GM12878 (cell line): ENCODE data around the gene LY6G5B. TPM values are rescaled to one million over a fixed set of nuclear protein-coding genes. Genes with fewer than 3 reads are reported as not detected.

Experiments used
- ATAC-seq: fragments of 200-7000 bp; cut with Tn5 transposase; 3 replicates; pipeline ENCODE4 v1.9.1; 2020; ENCODE audit warnings: mild to moderate bottlenecking, moderate library complexity
- BruUV-seq: library from RNA; stranded (reverse); fragments of 400-500 nt; replicated peaks from 2 replicates; lab custom pipeline; 2021; lab: Mats Ljungman, UMichigan
- CTCF ChIA-PET: fragments of 300-600 bp; sonication (Branson Sonifier 250); formaldehyde crosslinking; extraction: SDS; loops from one replicate; lab custom pipeline; 2021; ENCODE audit warnings: inconsistent platforms; lab: Yijun Ruan, JAX
- POLR2A ChIA-PET: fragments of 350-600 bp; formaldehyde crosslinking; extraction: SDS; loops from one replicate; lab custom pipeline; 2021; ENCODE audit warnings: inconsistent platforms; lab: Charles Lee
- RAD21 ChIA-PET: fragments of 300-600 bp; sonication (Branson Sonifier 250); formaldehyde crosslinking; loops from one replicate; lab custom pipeline; 2023; ENCODE audit warnings: antibody characterized with exemption; ENCODE audit not compliant: unreplicated experiment; lab: Charles Lee
- SMC1A ChIA-PET: fragments of 300-600 bp; sonication (Branson Sonifier 250); formaldehyde crosslinking; loops from one replicate; lab custom pipeline; 2023; ENCODE audit not compliant: unreplicated experiment, uncharacterized antibody; lab: Charles Lee
- DNase-seq: peaks from one replicate; pipeline ENCODE4 v3.0.0-alpha.2; 2011; ENCODE audit warnings: low read depth, low spot score
- FAIRE-seq: peaks from 3 replicates; lab custom pipeline; 2011; peaks lifted over from hg19 to GRCh38; lab: Jason Lieb, UNC
- H2AFZ ChIP-seq: 2 replicates; pipeline ENCODE4 v1.6.0; 2011; ENCODE audit warnings: low read depth, low read length, control low read depth; ENCODE audit not compliant: control insufficient read depth
- H3K27ac ChIP-seq: 2 replicates; pipeline ENCODE4 v1.5.1; 2011; ENCODE audit warnings: control low read depth; ENCODE audit not compliant: control insufficient read depth, insufficient read depth
- H3K27me3 ChIP-seq, 2 experiments: replicated peaks in 1 of 2; 2 replicates each; pipeline versions ENCODE4 v1.6.0 to v1.6.1; 2011; ENCODE audit warnings: low read length in 1 of 2; ENCODE audit not compliant: control insufficient read depth in 2 of 2, insufficient read depth in 2 of 2
- H3K36me3 ChIP-seq, 2 experiments: 2 replicates each; pipeline ENCODE4 v1.5.1; 2011; ENCODE audit warnings: low read length in 1 of 2; ENCODE audit not compliant: control insufficient read depth in 2 of 2, insufficient read depth in 2 of 2
- H3K4me1 ChIP-seq: 2 replicates; pipeline ENCODE4 v1.6.1; 2011; ENCODE audit warnings: mild to moderate bottlenecking, low read length, moderate library complexity, mixed read lengths; ENCODE audit not compliant: control insufficient read depth, insufficient read depth
- H3K4me2 ChIP-seq: 2 replicates; pipeline ENCODE4 v1.6.0; 2011; ENCODE audit warnings: control low read depth; ENCODE audit not compliant: control insufficient read depth, insufficient read depth
- H3K4me3 ChIP-seq: fragments of 200-600 bp; sonication (generic); 2 replicates; pipeline ENCODE4 v1.5.1; 2016
- H3K79me2 ChIP-seq: 2 replicates; pipeline ENCODE4 v1.6.0; 2011; ENCODE audit warnings: low read length; ENCODE audit not compliant: control insufficient read depth, insufficient read depth
- H3K9ac ChIP-seq: 2 replicates; pipeline ENCODE4 v1.8.0; 2011; ENCODE audit warnings: low read length, control low read depth, mixed read lengths; ENCODE audit not compliant: control insufficient read depth, insufficient read depth
- H3K9me3 ChIP-seq: replicated peaks from 3 replicates; pipeline ENCODE4 v1.5.1; 2011; ENCODE audit warnings: mild to moderate bottlenecking, low read length; ENCODE audit not compliant: control insufficient read depth, insufficient read depth
- H4K20me1 ChIP-seq: 2 replicates; pipeline ENCODE4 v1.6.0; 2011; ENCODE audit not compliant: control insufficient read depth, insufficient read depth
- KLF5 ChIP-seq: fragments of 450-650 bp; IDR thresholded peaks from 2 replicates; pipeline ENCODE4 v1.6.1; 2014; ENCODE audit warnings: mild to moderate bottlenecking; ENCODE audit not compliant: partially characterized antibody
- SIX5 ChIP-seq: IDR thresholded peaks from 2 replicates; pipeline ENCODE4 v1.6.1; 2011; ENCODE audit warnings: mild to moderate bottlenecking, low read depth, low read length, moderate library complexity; ENCODE audit not compliant: severe bottlenecking
- TAF1 ChIP-seq: IDR thresholded peaks from 2 replicates; pipeline ENCODE4 v1.6.1; 2011; ENCODE audit warnings: mild to moderate bottlenecking, low read depth, low read length, borderline replicate concordance
- ZNF384 ChIP-seq: IDR thresholded peaks from 2 replicates; pipeline ENCODE4 v1.6.1; 2012; ENCODE audit warnings: low read depth, mild to moderate bottlenecking, low read length, improper control_type of control experiment, borderline replicate concordance
- WGBS: methylation state at CpG from one replicate; pipeline ENCODE4 v1.1.6; 2016; ENCODE audit warnings: low lambda C conversion rate; ENCODE audit not compliant: insufficient replicate concordance, insufficient coverage; ENCODE audit errors: missing lambda C conversion rate; 5-methylcytosine and 5-hydroxymethylcytosine counted together
- in situ Hi-C: fragments of 300-500 bp; cut with MboI; formaldehyde crosslinking; loops from 9 replicates; pipeline ENCODE4 v1.14.3; 2018; ENCODE audit warnings: mixed read lengths
- intact Hi-C: fragments of 100-400 bp; cut with micrococcal nuclease; formaldehyde crosslinking; loops from one replicate; pipeline ENCODE4 v1.14.2; 2022; ENCODE audit not compliant: unreplicated experiment
- polyA plus RNA-seq, 11 experiments: library from polyadenylated mRNA; depleted of rRNA in 4 of 11; unstranded in 6 of 11; stranded (reverse) in 5 of 11; fragments of >200 nt; fragmentation: Nextera tagmentation in 4 of 11; fragmentation: Illumina TruSeq in 1 of 11; extraction: Ambion mirVana in 4 of 11; extraction: Trizol in 1 of 11; gene quantifications; 1 replicate in 1 of 11; 2 replicates in 10 of 11; pipeline versions ENCODE4 v1.2.1 to v1.2.3, GENCODE V29; 2011 to 2016; ENCODE audit warnings: inconsistent platforms in 2 of 11, missing spikeins in 2 of 11, low read depth in 1 of 11
- total RNA-seq, 4 experiments: library from RNA; depleted of rRNA in 3 of 4; stranded (reverse); fragments of >200 nt in 3 of 4; fragmentation: Illumina TruSeq in 1 of 4; extraction: Trizol in 1 of 4; gene quantifications; 2 replicates each; pipeline versions ENCODE4 v1.2.1 to v1.2.3, GENCODE V29; 2013 to 2021

Gene LY6G5B
- total and polyA plus RNA-seq, 10 of the 15 experiments (the other 5 are each of a cell fraction or from before 2014, with no cell fraction given): 3.2 to 16.5 (median 7.5) TPM

- RAD21 ChIA-PET: interaction anchor here (0.6 to 1.4 kb wide), 3 partner anchors 10 to 652 kb away, joined by 3 to 4 read pairs (median 3); partner anchors contain the start of gene AIF1
- peaks cover 48% of the 10 kb centered on the region for H3K4me1 ChIP-seq
These were observed 6.4 kb upstream of the LY6G5B start for GRCh38 chr6:31663126-31663960.

More at GRCh38 chr6:31663126-31663960, 6.4 kb upstream of the LY6G5B start:
- H4K20me1 ChIP-seq: no peaks in the 10 kb centered on the region
- peak overlapping the region; percentile 93; the same call in 1 of the 2 replicates for H3K4me3 ChIP-seq
- no TSS peak for BruUV-seq
- peak overlapping the region; percentile 94; the same call in 1 of the 2 replicates for H3K27ac ChIP-seq
- DNase-seq (no peak), ATAC-seq (no peak), FAIRE-seq (no peak)
- H3K9ac ChIP-seq: peak overlapping the region; percentile 89
- ChIA-PET POLR2A (interaction anchor here (0.5 to 5.9 kb wide), 14 partner anchors 10 to 200 kb away, joined by 3 to 107 read pairs (median 5); partner anchors contain the start of genes ABHD16A, APOM, BAG6 and NCR3), CTCF (interaction anchor here (0.6 to 2.3 kb wide), 8 partner anchors 9 to 75 kb away, joined by 3 to 15 read pairs (median 4); partner anchors contain the start of genes BAG6 and LY6G5C), SMC1A (interaction anchor here (0.7 to 2.6 kb wide), 3 partner anchors 10 to 72 kb away, joined by 3 to 31 read pairs (median 3); partner anchors contain the start of genes APOM, BAG6 and CLIC1)
- in situ Hi-C loops (no loop called here), intact Hi-C loops (no loop called here)
- no peaks in the 10 kb centered on the region; the same call in 2 of the 3 replicates for H3K9me3 ChIP-seq
- H2AFZ ChIP-seq: no peak overlapping the region
- 84% methylated on average over 9 of the region's 9 CpGs for WGBS
- peaks cover 2 to 18% of the 10 kb centered on the region in 2 experiments; a peak in 3 of 4 replicates for H3K36me3 ChIP-seq
- H3K27me3 ChIP-seq: no peaks in the 10 kb centered on the region
- peaks cover 70% of the 10 kb centered on the region for H3K79me2 ChIP-seq
- peak overlapping the region; percentile 78 for H3K4me2 ChIP-seq
- TF ChIP-seq TAF1 (no peak), KLF5 (peak; percentile 18), SIX5 (no peak), ZNF384 (no peak)
